ENCODE measurements around the gene CAMLG.
A peak's percentile ranks its signal among the peaks of the same experiment; 100 is the strongest.
"Not testable (repeated sequence)": the region's sequence is repeated elsewhere in the genome, so short reads cannot be mapped to it uniquely, and the experiment has no call there.

CAMLG gene

GRCh38 chr5:134738133-134738962 is at the start of gene CAMLG:
CAMLG (plus strand) TSS chr5:134738548; CDS start chr5:134738621, 73 bp downstream.
- peak; percentile 61 for TF ChIP-seq CTCF (conservative IDR thresholded peaks at IDR 0.05; ENCODE audit: low read depth)
- CTCF ChIA-PET: interaction anchor here (0.5 to 1.4 kb wide), 8 partner anchors 20 to 453 kb away, joined by 3 to 5 read pairs (median 4); partner anchors contain the start of gene SEC24A
- POLR2A ChIA-PET (ENCODE audit: low non-redundant PET): interaction anchor here (0.9 kb wide), 1 partner anchor 17 kb away, joined by 3 read pairs; no protein-coding TSS in a partner anchor
- DNase-seq (ENCODE audit: low spot score): peak; percentile 93
- H3K27ac ChIP-seq: peak within 1 kb of the TSS; percentile 88

DNA sequence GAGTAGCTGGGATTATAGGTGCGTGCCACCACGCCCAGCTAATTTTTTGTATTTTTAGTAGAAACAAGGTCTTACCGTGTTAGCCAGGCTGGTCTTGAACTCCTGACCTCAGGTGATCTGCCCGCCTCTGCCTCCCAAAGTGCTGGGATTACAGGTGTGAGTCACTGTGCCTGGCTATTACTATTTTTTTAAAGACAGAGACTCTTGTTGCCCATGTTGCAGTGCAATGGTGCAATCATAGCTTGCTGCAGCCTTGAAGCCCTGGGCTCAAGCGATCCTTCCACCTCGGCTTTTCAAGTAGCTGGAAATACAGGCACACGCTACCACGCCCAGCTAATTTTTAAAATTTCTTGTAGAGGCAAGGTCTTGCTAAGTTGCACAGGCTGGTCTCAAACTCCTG is 48.2 kb upstream of the CAMLG start:
- CTCF ChIA-PET: interaction anchor here (0.6 kb wide), 1 partner anchor 46 kb away, joined by 4 read pairs; no protein-coding TSS in a partner anchor
- DNase-seq (ENCODE audit: low spot score); POLR2A ChIA-PET (ENCODE audit: low non-redundant PET): not testable (repeated sequence)
- H3K27ac ChIP-seq: peak overlapping the region; percentile 90

DNA sequence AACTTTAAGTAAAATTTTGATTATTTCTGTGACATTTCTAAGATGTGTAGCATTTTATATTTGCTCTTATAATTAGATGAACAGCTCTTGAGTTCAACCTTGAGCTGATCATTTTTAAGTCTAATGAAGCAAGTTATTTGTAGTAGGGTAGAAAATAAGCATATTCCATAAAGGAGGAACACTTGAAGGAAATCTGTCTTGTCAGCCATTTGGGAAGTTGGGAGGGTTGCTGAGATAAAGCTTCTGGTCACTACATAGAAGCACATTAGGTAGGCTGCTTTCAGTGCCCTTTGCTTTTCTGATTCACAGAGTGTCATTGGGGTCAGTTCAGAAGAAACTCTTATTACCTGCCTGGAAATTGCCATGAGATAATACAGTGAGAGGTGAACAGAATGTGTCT is 45.6 kb upstream of the CAMLG start:
- TF ChIP-seq CTCF (conservative IDR thresholded peaks at IDR 0.05; ENCODE audit: low read depth): no peak
- DNase-seq (ENCODE audit: low spot score): no peak
- ChIA-PET POLR2A (ENCODE audit: low non-redundant PET) (no interaction called here), CTCF (interaction anchor here (0.6 kb wide), 1 partner anchor 544 kb away, joined by 3 read pairs; no protein-coding TSS in a partner anchor)
- H3K27ac ChIP-seq: no peak overlapping the region

DNA sequence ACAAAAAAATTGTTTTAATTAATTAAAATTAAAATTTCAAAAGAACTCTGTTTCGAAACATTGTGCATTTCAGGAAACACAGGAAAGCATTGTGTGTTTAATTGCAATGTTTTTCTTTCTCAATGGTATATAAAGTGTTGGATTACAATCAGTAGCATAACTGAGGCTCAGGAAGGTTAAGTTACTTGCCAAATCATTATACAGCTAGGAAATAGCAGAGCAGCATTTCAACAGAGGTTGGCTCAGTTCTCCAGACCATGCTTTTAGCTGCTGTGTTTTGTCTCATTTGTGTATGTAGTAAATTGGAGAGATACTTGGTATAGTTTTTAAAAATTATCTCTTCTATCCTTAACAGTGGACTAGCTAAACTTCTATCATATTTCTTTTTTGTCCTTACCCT is 30.0 kb upstream of the CAMLG start:
- H3K27ac ChIP-seq: no peak overlapping the region
- no peak for TF ChIP-seq CTCF (conservative IDR thresholded peaks at IDR 0.05; ENCODE audit: low read depth)
- DNase-seq (ENCODE audit: low spot score): no peak
- POLR2A ChIA-PET (ENCODE audit: low non-redundant PET): no interaction called here
- CTCF ChIA-PET: interaction anchor here (0.7 to 0.9 kb wide), 2 partner anchors 10 to 34 kb away, joined by 3 to 5 read pairs; no protein-coding TSS in a partner anchor

DNA sequence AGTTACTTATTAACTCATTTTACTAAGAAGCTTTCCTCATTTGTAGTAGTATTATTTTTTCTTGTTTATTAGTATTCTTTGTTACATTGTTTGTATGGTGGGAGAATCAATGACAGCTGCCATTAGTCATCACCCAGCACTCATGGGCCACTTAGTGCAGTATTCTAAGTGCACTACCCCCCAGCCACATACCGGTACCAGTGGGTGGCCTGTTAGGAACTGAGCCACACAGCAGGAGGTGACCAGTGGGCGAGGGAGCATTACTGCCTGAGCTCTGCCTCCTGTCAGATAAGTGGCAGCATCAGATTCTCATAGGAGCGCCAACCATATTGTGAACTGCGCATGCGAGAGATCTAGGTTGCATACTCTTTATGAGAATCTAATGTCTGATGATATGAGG is 24.2 kb upstream of the CAMLG start:
- POLR2A ChIA-PET (ENCODE audit: low non-redundant PET): no interaction called here
- no peak for DNase-seq (ENCODE audit: low spot score)
- no peak overlapping the region for H3K27ac ChIP-seq
- CTCF ChIA-PET: interaction anchor here (0.6 kb wide), 1 partner anchor 26 kb away, joined by 3 read pairs; no protein-coding TSS in a partner anchor
- TF ChIP-seq CTCF (conservative IDR thresholded peaks at IDR 0.05; ENCODE audit: low read depth): no peak

DNA sequence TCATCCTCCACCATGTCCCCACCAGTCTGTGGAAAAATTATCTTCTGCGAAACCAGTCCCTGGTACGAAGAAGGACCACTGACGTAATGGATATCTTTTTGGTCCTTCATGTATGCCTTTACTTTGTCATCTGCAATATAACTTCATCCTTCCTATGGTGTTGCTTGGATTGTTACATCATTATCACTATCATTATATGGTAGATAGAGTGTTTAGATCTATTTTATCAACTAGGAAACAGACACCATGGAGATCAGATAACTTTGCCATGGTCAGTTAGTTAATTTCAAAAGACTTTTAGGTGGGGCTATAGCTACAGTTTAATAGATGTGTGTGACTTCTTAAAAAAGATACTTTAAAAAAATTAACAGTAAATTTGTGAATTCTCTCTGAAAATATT is 23.8 kb upstream of the CAMLG start:
- POLR2A ChIA-PET (ENCODE audit: low non-redundant PET): no interaction called here

DNA sequence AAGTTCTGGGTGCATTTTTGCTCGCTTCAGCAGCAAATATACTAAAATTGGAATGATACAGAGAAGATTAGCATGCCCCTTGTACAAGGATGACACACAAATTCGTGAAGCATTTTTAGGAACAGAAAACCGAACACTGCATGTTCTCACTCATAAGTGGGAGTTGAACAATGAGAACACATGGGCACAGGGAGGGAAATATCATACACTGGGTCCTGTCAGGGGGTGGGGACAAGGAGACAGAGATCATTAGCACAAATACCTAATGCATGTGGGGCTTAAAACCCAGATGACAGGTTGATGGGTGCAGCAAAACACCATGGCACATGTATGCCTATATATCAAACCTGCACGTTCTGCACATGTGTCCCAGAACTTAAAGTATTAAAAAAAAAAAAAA is 22.9 kb upstream of the CAMLG start:
- CTCF ChIA-PET; POLR2A ChIA-PET (ENCODE audit: low non-redundant PET); DNase-seq (ENCODE audit: low spot score); H3K27ac ChIP-seq: not testable (repeated sequence)

More for the DNA sequence above, 23.8 kb upstream of the CAMLG start:
- no peak for TF ChIP-seq CTCF (conservative IDR thresholded peaks at IDR 0.05; ENCODE audit: low read depth)
- no peak overlapping the region for H3K27ac ChIP-seq
- DNase-seq (ENCODE audit: low spot score): no peak
- CTCF ChIA-PET: no interaction called here

All from RWPE1 (cell line).